NCI-H1092 (cell line): ENCODE measurements around the gene CCSER1.
A peak's percentile ranks its signal among the peaks of the same experiment; 100 is the strongest.

Source experiments
- DNase-seq: peaks from one replicate; lab custom pipeline; 2025; lab: John Stamatoyannopoulos, UW

Gene CCSER1

DNA sequence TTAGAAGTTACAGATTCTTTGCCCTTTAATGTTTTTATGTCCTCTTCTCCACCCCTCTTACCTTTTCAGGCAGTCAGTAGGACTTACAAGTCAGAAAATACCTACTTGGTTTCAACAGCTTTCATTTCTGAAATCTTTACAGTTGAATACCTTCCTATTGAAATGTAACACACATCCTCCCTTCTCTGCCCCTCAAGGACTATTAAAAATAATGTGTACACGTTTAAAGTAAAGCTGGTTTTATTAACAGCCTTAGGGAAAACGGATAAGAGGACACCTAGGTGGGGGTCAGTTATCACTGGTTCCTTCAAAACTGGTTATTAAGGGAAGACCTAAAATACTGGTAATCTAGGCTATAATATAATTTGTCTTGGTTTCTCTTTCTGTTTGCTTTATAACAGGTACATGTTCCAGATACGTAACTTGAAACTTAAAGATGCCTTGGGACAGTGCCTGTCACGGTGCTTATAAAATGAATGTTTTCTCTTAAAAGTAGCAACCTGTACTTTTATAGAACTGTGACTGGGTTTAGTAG, 1.8 kb downstream of the CCSER1 start:
- DNase-seq = no peak

DNA sequence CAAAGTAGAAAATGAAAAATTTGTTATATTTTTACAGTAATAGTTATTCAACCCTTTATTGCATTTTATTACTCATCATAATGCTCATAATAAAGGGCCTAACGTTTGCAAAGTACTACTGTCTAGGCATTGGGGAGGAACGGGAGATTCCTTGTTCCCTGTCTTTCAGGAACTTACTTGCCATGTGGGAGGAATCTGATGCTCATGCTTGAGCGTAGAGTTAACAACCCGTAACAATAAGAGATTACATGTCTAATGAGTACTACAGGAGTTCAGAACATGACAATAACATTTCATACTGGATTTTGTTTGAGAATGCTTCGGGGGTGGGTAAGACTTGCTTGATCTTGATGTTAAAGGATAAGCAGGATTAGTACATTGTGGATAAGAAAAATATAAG, 2.9 kb downstream of the CCSER1 start:
- no peak for DNase-seq

DNA sequence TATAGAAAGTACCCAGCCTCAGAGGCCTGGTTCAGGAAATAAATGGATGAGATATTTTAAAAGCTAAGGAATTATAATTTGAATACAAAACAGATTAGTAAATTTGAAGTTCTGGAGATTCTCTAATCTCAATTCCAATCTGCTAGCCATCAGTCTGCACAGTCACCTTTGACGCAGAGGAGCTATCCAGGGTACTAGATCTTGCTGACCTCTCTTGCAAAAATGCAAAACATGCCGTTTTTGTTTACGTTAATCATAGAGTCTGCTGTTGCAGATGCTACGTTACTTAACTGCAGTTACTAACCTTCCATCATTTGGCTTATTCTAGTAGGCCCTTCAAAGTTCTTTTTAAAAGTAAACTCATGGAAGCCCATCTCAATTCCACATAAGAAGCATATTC, 10.4 kb downstream of the CCSER1 start:
- no peak for DNase-seq

DNA sequence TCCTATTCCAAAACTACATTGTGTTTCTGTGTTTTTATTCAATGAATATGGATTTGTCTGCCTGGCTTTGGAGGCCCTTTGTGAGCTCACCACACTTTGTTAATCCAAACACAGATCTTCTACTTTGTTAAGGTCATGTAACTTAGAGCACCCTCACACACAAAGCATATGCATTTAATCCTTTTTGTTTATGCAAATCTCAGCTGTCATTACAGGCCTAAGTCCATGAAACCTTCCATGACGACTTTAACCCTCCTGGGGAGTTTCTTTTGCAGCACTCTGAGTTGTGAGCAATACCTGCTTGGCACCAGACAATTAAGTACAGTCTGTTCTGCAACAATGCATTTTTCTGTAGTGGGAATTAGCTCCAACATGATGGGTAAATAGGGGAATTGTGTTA, 14.9 kb downstream of the CCSER1 start:
- DNase-seq = no peak

DNA sequence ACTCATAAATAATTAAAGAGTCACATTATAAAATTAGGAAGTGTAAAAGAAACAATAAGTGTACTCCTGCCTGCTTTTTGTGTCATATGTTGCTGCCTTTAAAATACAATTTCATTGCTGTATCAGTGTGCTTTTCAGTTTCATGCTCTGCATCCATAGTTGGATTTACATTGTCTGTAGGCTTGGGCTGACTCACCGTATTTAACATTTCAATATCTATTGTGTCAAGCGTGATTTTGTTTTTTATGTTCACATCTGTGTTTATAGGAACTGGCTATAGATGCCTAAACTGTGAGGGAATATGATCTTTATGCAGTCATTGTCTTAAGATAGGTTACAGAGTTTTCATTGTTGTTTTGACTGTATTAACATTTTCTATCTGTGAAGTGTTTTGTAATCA, 18.1 kb downstream of the CCSER1 start:
- no peak for DNase-seq

DNA sequence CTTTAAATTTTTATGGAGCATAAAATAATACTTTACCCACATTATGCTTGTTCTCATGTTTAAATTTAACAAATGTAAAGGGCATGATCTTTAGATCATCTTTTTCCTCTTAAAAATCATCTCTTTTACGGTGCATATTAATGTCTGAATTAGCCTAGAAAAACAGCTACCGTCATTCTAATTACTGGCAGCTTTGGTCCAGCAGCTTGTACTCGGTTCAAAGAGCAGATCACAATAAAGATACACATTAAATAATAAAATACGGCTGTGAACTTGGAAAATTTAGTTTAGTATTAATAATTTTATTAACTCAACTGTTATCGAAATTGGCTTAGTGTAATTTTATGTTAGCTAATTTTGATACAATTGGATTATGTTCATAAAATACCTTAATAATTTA, 19.1 kb downstream of the CCSER1 start:
- DNase-seq = no peak

DNA sequence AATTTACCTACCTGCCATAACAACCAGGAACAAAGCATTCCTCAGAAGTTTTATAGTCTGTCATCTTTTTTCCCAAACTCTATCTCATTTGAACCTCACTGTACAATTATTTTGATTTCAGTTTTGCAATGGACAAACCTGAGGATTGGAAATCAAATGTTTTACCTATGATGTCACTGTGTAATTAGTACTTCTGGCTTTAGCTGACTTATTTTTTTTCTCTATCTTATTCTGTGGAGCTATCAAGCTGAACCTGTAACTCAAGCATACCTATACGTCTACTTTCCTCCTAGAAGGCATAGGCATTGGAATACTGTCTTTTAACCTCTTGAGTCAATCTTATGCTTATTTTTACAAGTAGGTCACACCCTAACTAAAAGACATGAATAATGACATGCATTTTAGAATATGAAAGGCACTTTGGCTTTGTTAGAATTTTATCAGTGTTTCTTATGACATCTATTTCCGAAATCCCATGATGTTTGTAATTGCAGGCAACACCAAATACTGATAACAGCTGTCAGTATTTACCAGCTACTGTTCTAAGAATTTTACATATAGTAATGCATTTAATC, 21.5 kb downstream of the CCSER1 start:
- no peak for DNase-seq

DNA sequence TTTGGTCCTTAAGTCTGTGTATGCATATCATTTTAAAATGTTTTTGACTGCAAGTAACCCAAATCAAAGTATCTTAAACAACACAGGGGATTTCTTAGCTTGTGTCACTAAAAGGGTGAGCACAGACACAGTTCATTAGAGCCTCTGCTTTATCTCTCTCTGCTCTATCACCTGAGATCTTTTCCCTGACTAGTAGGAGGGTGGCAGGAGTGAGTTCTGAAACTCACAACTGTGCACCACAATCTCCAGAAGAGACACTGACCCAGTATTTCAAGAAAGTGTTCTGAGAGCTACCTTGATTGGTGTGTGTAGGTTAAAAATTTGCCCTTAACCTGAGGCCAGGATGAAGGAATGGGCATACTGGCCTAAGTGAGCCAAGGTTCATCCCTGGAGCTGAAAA, 24.8 kb downstream of the CCSER1 start:
- no peak for DNase-seq

DNA sequence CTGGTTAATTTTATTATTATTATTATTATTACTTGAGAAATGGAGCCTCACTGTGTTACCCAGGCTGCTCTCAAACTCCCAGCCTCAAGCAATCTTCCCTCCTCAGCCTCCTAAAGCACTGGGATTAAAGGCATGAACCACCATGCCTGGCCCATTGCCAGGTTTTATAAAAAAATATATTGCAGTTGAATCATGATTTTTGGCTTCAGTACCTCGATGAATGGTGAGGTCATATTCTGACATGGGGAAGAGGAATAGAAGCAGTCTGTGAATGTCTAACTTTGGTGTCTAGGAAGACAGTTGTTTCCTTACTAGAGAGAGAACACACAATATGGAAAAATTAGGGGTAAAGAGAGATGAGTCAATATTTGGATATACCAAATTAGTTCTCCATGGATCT, 32.0 kb downstream of the CCSER1 start:
- DNase-seq = no peak

DNA sequence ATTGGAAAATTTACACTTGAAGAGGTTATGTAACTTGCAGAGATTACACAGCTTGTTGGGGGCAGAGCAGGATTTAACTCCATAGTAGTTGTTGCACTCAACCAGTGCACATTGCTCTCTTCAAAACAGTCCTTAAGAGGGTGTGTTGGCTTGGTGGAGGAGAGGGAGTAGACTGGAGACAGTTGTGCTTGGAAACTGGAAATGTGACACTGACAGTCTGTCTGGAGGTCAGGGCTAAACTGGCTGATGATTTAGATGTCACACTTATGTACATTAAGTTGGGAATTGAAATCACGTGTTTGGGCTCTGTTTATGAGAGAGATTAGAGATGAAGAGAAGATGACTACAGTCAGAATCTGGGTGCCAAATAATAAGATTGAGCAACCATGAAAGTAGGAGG, 32.9 kb downstream of the CCSER1 start:
- no peak for DNase-seq

DNA sequence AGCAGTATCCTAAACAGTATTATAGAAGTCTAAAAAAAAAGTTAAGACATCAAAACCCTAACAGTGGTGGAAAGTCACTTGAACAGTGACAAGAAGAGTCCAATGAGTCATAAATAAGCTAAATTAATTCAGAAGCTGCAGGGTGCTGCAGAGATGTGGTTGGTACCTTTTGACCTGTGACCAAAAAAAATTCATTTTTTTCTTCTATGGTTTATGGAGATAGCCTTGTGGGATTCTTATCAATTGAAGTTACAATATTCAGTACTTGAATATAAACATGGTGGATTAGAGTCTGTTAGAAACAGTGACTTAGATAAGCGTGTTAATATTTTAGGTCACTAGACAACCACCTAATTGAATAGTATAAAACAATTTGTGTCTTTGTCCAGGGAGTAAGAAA, 35.4 kb downstream of the CCSER1 start:
- no peak for DNase-seq

DNA sequence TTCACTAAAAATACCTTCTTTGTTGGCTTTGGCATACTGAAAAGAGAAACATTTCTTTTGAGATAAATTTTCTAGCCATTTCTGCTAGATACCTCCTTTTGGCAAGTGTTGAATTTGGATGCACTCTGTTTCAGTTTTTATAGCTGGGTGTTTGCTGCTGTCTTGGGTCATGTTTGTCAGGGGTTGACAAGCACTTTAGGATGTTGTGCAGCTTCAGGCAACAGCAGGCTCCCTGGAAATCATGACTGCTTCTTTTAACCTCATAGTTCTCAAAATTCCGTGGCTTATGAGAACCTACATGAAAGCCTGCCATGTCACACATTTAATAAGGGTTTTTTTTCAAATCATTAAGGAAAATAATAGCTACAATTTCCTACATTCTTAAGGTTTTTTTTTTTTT, 36.7 kb downstream of the CCSER1 start:
- DNase-seq = no peak

DNA sequence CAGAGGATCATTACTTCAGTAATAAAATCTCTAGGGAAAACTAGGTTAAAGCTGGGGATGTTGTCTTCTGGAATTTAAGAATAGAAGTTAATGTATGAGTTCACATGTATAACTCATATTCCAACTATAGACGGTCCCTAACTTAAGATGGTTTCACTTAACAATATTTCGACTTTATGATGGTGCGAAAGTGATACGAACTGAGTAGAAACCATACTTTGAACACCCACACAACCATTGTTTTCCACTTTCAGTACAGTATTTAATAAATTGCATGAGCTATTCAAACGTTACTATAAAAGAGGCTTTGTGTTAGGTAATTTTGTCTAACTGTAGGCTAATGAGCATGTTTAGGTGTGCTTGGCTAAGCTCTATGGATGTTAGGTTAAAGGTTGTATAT, 38.7 kb downstream of the CCSER1 start:
- no peak for DNase-seq

DNA sequence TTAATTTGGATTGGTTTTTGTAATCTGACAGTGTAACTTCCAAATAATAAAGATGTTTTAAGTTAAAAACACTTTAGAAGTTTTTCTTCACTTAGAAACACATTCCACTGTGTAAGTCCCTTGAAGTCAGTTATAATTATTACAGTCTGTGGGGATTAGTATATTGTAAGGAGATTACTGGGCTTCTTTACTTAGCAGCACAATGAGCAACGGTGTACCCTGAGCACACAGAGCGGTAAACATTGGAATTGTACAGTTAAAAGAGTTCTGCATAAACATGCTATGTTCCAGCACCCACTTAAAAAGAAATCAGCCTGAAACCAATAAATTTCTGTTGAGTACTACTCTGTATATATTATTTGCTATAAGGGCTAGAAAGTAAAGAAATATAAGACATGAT, 44.3 kb downstream of the CCSER1 start:
- DNase-seq = no peak

DNA sequence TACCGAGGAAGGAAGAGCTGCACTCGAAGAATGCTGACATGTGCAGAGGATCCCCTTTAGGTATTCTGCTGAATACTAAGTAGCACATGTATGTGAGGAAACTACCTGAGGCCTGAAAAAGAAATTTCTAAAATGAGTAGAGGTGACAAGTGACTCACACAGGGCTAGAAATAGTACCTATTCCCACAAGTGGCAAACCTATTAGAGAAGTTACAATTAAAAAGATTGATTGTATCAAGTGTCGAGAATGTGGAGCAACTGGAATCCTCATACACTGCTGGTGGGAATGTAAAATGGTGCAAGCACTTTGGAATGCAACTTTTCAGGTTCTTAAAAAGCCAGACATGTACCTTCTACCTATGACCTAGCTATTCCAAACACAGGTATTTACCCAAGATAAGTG, 47.4 kb downstream of the CCSER1 start:
- DNase-seq = no peak

DNA sequence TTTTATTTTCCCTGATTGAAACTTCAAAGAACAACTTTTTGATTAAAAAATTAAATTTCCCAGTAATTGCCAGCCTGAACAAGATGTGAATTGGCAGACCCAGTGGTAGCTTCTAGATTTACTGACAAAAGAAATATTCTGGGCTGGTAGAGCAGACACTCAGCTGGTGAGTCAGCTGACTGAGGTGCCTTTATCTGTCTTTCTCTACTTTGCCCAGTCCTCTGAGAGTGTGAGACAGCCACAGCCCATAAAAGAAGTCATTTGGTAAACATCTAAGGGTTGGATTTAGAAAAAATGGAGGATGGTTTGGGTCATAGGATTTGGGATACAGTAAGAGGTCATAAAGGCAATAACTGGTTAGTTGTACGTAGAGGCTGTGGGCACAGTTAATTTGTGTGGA, 54.5 kb downstream of the CCSER1 start:
- no peak for DNase-seq

DNA sequence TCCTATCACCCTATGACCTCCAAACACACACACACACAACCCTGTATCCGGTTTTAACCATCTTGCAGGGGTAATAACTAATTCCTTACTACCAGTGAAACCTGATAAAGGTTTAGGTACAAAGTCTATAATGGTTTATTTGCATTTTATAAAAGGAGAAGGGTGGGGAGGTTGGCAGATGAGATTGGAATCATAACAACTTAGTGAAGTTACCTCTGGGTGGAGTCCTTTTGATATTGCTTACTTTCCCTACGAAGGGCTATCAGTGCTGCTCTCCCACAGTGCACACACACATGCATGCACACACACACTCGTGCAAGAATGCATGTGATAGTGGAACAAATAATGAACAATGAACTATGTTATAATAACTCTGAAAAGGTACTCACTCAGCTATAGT, 56.1 kb downstream of the CCSER1 start:
- DNase-seq = no peak

DNA sequence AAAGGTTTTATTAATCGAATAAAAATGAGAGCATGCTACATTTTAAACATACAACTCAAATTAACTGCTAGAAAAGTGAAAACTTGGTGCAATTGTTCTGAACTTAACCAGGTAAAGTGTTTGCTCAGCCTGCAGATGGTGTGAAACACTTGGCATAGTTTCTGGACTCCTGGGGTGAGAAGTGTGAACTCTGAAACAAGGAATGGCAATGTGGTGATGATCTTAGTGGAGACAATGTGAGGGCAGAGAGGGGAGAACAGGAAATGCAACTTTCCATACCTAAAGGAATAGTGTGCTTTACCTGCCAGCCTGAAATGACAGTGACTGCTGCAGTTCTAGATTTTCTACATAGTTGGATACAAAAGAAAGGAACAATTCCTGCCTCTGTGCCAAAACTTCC, 57.4 kb downstream of the CCSER1 start:
- DNase-seq = no peak

DNA sequence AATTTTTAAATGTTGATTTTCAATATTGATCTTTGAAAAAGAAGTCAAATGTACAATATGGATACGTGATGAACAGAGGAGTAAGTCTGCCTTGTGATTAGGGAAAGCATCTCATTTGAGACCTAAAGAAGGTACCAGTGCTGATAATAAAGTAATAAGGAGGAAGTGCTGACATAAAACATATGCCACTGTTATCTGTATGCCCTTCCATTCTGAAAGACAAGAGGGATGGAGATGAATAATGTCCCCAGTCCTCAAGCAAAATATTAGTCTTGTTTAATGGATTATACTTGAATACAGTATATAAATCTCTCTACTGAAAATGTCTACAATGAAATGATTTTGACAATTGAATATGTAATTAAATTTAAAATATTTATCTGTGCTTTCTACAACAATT, 58.2 kb downstream of the CCSER1 start:
- no peak for DNase-seq

DNA sequence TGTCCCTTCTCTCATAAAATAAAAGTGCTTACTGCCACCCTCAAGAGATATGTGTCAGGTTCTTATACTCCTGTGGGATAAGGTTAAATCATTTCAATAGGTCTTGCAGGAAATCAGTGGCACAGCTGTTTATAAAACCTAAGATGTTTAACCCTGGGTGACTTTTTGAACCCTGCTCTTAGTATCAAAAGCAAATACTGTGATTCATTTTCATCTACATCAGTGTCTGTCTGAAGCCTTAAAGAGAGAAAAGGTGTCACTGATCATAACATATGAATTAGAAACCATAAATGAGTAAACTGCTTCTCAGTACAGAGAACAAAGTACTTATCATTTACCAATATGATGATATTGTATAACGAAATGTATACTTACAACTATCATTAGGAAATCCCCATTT, 59.0 kb downstream of the CCSER1 start:
- peak; percentile 11 for DNase-seq

DNA sequence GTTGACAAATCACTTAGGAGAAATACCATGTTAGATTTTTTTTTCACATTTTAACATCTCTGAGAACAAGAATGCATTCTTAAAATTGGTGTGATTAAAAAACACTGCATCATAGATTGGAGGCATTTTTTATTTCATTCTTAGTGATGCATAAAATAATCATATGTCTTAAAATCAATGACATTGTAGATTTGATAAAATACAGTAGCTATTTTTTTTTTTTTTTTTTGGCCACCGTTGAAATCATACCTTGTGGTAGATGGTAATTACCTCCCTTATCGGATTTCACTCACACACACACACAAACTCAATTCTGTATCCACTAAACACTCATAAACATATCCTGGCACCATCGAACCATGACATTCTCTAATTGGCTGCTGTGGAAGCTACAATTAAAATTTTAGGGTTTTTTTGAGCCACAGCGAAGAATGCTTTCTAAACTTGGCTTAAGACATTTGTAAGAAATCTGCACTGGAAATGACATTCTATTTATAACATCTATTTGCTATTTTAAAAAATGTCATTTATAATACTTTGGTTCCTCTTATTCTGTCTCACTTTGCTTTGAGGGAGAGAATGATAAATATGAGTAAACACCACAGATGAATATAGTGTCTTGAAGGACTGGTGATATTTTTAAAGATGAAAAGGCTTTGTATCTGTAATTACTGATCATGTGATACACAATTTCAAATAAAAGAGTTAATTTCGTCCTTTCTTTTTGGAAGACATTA, 60.1 kb downstream of the CCSER1 start:
- peak; percentile 59 for DNase-seq

DNA sequence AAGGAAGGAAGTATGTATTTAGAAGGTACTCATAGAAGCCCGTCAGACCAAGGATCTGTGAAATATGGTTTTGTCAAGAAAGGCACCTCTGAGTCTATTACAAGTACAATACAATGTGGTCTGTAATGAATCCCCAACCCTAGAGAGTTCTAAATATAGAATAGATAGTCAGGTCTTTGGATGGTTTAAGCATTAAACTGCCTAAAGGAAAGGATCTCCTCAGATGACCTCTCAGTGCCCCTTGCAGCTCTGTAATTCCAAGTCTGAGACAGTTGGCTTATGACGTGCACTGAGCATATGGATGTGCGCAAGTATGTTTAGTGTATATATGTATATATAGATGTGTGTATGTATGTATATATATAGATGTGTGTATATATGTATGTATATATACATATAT, 62.0 kb downstream of the CCSER1 start:
- no peak for DNase-seq

DNA sequence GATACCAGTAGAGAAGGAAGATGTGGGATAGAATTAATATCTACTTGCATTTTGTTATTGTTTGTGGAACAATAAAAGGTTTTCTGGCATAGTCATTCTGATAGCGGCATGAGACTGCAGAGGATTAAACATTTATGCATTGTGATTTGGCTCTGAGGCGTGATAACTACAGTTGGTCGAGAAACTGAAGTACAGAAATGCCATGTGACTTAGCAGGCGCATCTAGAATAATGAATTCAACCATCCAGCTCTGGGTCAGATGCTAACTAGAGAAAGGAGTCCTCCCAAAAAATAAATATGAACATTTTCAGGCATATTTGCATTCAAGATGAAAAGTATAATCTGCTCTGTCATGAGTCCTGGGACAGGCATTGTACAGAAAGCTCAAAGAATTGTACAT, 62.8 kb downstream of the CCSER1 start:
- DNase-seq = no peak

DNA sequence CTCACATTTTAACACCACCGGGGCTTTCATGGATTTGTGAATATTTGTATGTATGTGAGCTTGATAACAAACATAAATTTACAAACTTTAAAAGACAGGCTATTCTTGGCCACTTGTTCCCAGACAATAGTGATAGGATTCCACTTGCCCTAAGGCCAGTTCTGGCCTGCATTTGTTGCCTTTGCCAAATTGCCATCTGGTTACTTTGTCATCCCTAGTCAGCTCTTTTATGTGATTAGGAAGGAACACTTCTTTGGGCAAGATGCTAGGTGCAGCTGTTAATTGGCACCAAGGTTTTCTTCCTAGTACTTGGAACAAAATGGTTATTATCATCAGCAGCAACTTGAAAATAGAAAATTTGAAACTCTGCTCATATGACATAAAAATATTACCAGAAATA, 63.3 kb downstream of the CCSER1 start:
- no peak for DNase-seq
